K562 (cell line): ENCODE measurements around the gene AKAP13. TPM values are rescaled to one million over a fixed set of nuclear protein-coding genes. Genes with fewer than 3 reads are reported as not detected.

Experiments used
- ATAC-seq: fragments of 200-7000 bp; cut with Tn5 transposase; 3 replicates; pipeline ENCODE4 v1.9.1; 2020; ENCODE audit warnings: moderate library complexity
- BruUV-seq: library from RNA; stranded (reverse); fragments of 400-500 nt; replicated peaks from 2 replicates; lab custom pipeline; 2021; lab: Mats Ljungman, UMichigan
- CTCF ChIA-PET: fragments of 300-600 bp; formaldehyde crosslinking; extraction: SDS; loops from one replicate; lab custom pipeline; 2021; ENCODE audit warnings: low intra/inter-chr PET ratio; lab: Yijun Ruan, JAX
- POLR2A ChIA-PET: fragments of 300-600, 350-650 bp; sonication (Branson Sonifier 250); formaldehyde crosslinking; extraction: SDS; loops from one replicate; lab custom pipeline; 2021; ENCODE audit warnings: antibody characterized with exemption, inconsistent platforms; lab: Yijun Ruan, JAX
- DNase-seq, 4 experiments: peaks; one replicate each; pipeline versions ENCODE4 v3.0.0 to v3.0.0-alpha.2; 2011 to 2018; ENCODE audit warnings: low spot score in 3 of 4, mixed read lengths in 3 of 4; ENCODE audit errors: extremely low read depth in 1 of 4
- FAIRE-seq: peaks from 2 replicates; lab custom pipeline; 2011; peaks lifted over from hg19 to GRCh38; lab: Jason Lieb, UNC
- H2AFZ ChIP-seq: 2 replicates; pipeline ENCODE4 v1.6.0; 2011; ENCODE audit warnings: low read depth, low read length, control low read depth, inconsistent platforms
- H3K27ac ChIP-seq: fragments of 200-600 bp; 3 replicates; pipeline ENCODE4 v1.8.0; 2011; ENCODE audit warnings: low read depth, mild to moderate bottlenecking, control low read depth, inconsistent platforms, low read length, moderate library complexity, mixed read lengths; ENCODE audit errors: extremely low read depth
- H3K27me3 ChIP-seq, 2 experiments: fragments of 300-600 bp in 1 of 2; 2 replicates in 1 of 2; 3 replicates in 1 of 2; pipeline versions ENCODE4 v1.6.0 to v1.8.0; 2011; ENCODE audit warnings: inconsistent platforms in 2 of 2, low read length in 2 of 2, mild to moderate bottlenecking in 1 of 2, mixed read lengths in 1 of 2, moderate library complexity in 1 of 2; ENCODE audit not compliant: control insufficient read depth in 2 of 2, insufficient read depth in 2 of 2
- H3K36me3 ChIP-seq: fragments of 300-600 bp; 3 replicates; pipeline ENCODE4 v1.8.0; 2011; ENCODE audit warnings: mild to moderate bottlenecking, low read length, inconsistent platforms; ENCODE audit not compliant: control insufficient read depth, insufficient read depth
- H3K4me1 ChIP-seq, 2 experiments: fragments of 200-600 bp in 1 of 2; replicated peaks in 1 of 2; 2 replicates in 1 of 2; 3 replicates in 1 of 2; pipeline versions ENCODE4 v1.5.1 to v1.8.0; 2011; ENCODE audit warnings: inconsistent platforms in 2 of 2, low read length in 2 of 2, mild to moderate bottlenecking in 1 of 2, mixed read lengths in 1 of 2, moderate library complexity in 1 of 2; ENCODE audit not compliant: control insufficient read depth in 2 of 2, insufficient read depth in 2 of 2
- H3K4me2 ChIP-seq: 2 replicates; pipeline ENCODE4 v1.6.1; 2011; ENCODE audit warnings: low read length, control low read depth, inconsistent platforms, mixed read lengths; ENCODE audit not compliant: insufficient read depth
- H3K4me3 ChIP-seq: fragments of 200-600 bp; sonication (generic), shearing (Covaris generic); 2 replicates; pipeline ENCODE4 v1.5.1; 2016; ENCODE audit warnings: control low read depth, inconsistent platforms
- H3K79me2 ChIP-seq: fragments of 200-600 bp; 3 replicates; pipeline ENCODE4 v1.8.0; 2011; ENCODE audit warnings: low read length, inconsistent platforms; ENCODE audit not compliant: control insufficient read depth, insufficient read depth
- H3K9ac ChIP-seq, 2 experiments: 2 replicates each; pipeline versions ENCODE4 v1.6.0 to v1.6.1; 2011; ENCODE audit warnings: low read depth in 2 of 2, low read length in 2 of 2, control low read depth in 1 of 2, inconsistent platforms in 1 of 2, mild to moderate bottlenecking in 1 of 2, mixed read lengths in 1 of 2; ENCODE audit not compliant: insufficient read depth in 1 of 2
- H3K9me1 ChIP-seq: one replicate; pipeline ENCODE4 v1.6.0; 2011; ENCODE audit warnings: inconsistent platforms, mild to moderate bottlenecking, low read length, moderate library complexity; ENCODE audit not compliant: control insufficient read depth, insufficient read depth
- H3K9me3 ChIP-seq: replicated peaks from 2 replicates; pipeline ENCODE4 v1.5.1; 2011; ENCODE audit warnings: low read depth, low read length, inconsistent platforms; ENCODE audit not compliant: control insufficient read depth, insufficient read depth
- H4K20me1 ChIP-seq: replicated peaks from 2 replicates; pipeline ENCODE4 v1.6.1; 2011; ENCODE audit warnings: low read length, inconsistent platforms, mixed read lengths; ENCODE audit not compliant: control insufficient read depth, insufficient read depth
- ATF7 ChIP-seq: fragments of 450-650 bp; IDR thresholded peaks from 2 replicates; pipeline ENCODE4 v1.7.1; 2014; ENCODE audit warnings: mild to moderate bottlenecking, moderate library complexity
- HDAC1 ChIP-seq, 2 experiments: fragments of 450-650 bp; IDR thresholded peaks; 2 replicates each; pipeline ENCODE4 v1.6.1; 2016 to 2017; ENCODE audit warnings: inconsistent platforms in 1 of 2, mild to moderate bottlenecking in 1 of 2, moderate library complexity in 1 of 2
- NONO ChIP-seq, 2 experiments: fragments of 200-400 bp in 1 of 2; fragments of 450-650 bp in 1 of 2; formaldehyde crosslinking in 1 of 2; IDR thresholded peaks; 2 replicates each; pipeline ENCODE4 v1.6.1; 2017; ENCODE audit warnings: low read depth in 2 of 2, mild to moderate bottlenecking in 2 of 2, moderate library complexity in 2 of 2, low read length in 1 of 2
- POLR2A ChIP-seq: fragments of 450-650 bp; conservative IDR thresholded peaks from 2 replicates; pipeline ENCODE4 v1.6.1; 2016
- RBFOX2 ChIP-seq: fragments of 200-400 bp; formaldehyde crosslinking; IDR thresholded peaks from 2 replicates; pipeline ENCODE4 v1.6.1; 2017; ENCODE audit warnings: low read depth, mild to moderate bottlenecking, low read length, moderate library complexity
- TAF9B ChIP-seq: fragments of 450-650 bp; IDR thresholded peaks from 2 replicates; pipeline ENCODE4 v1.6.1; 2018; ENCODE audit warnings: mild to moderate bottlenecking; ENCODE audit not compliant: partially characterized antibody
- XRCC3 ChIP-seq: fragments of 450-650 bp; IDR thresholded peaks from 2 replicates; pipeline ENCODE4 v1.6.1; 2017; ENCODE audit warnings: mild to moderate bottlenecking, moderate library complexity
- ZBTB1 ChIP-seq: sonication (generic); formaldehyde crosslinking; IDR thresholded peaks from 2 replicates; pipeline ENCODE4 v1.8.1; 2023; ENCODE audit warnings: missing genetic modification reagents, low read depth, mild to moderate bottlenecking, borderline replicate concordance
- ZFPM2 ChIP-seq: fragments of 250-450 bp; sonication (Bioruptor Pico); IDR thresholded peaks from 2 replicates; pipeline ENCODE4 v1.5.1; 2022; ENCODE audit warnings: mild to moderate bottlenecking
- ZNF311 ChIP-seq: fragments of 250-450 bp; sonication (Bioruptor Pico); IDR thresholded peaks from 2 replicates; pipeline ENCODE4 v1.4.0; 2020; ENCODE audit warnings: mild to moderate bottlenecking, moderate library complexity
- ZNF583 ChIP-seq: fragments of 250-450 bp; sonication (Bioruptor Pico); IDR thresholded peaks from 2 replicates; pipeline ENCODE4 v1.4.0; 2020
- ZNF696 ChIP-seq: fragments of 250-450 bp; sonication (Bioruptor Pico); conservative IDR thresholded peaks from 2 replicates; pipeline ENCODE4 v1.4.0; 2020; ENCODE audit warnings: mild to moderate bottlenecking, moderate library complexity
- ZNF79 ChIP-seq: fragments of 250-450 bp; sonication (Bioruptor Pico); IDR thresholded peaks from 2 replicates; pipeline ENCODE4 v1.4.0; 2020; ENCODE audit warnings: low read depth, mild to moderate bottlenecking, moderate library complexity
- WGBS: fragments of 100-300 bp; shearing (Covaris generic); methylation state at CpG from one replicate; pipeline ENCODE4 v1.1.6; 2016; ENCODE audit warnings: low coverage, mixed read lengths; ENCODE audit not compliant: insufficient coverage; ENCODE audit errors: missing lambda C conversion rate; 5-methylcytosine and 5-hydroxymethylcytosine counted together
- in situ Hi-C: fragments of 300-500 bp; cut with MboI; formaldehyde crosslinking; loops from 4 replicates; pipeline ENCODE4 v1.15.0; 2018; ENCODE audit warnings: inconsistent platforms, mixed read lengths
- intact Hi-C: fragments of 100-400 bp; cut with micrococcal nuclease; formaldehyde crosslinking; loops from 2 replicates; pipeline ENCODE4 v1.14.2; 2022
- polyA plus RNA-seq, 8 experiments: library from polyadenylated mRNA; depleted of rRNA in 4 of 8; stranded (reverse) in 5 of 8; unstranded in 3 of 8; fragments of >200 nt; fragmentation: Nextera tagmentation in 2 of 8; fragmentation: Illumina TruSeq in 1 of 8; extraction: Ambion mirVana in 2 of 8; extraction: Trizol in 1 of 8; gene quantifications; 2 replicates each; pipeline versions ENCODE4 v1.2.1 to v1.2.3, GENCODE V29; 2011 to 2014; ENCODE audit warnings: inconsistent platforms in 1 of 8, missing spikeins in 1 of 8
- total RNA-seq, 7 experiments: library from RNA; depleted of rRNA in 6 of 7; stranded (reverse); fragments of >200 nt in 6 of 7; fragmentation: Illumina TruSeq in 2 of 7; extraction: Trizol in 2 of 7; gene quantifications; 2 replicates each; pipeline versions ENCODE4 v1.2.1 to v1.2.3, GENCODE V29; 2011 to 2021; ENCODE audit warnings: low replicate concordance in 1 of 7
- TF ChIP-seq, protein P1 (sequence below): sonication (generic); formaldehyde crosslinking; IDR thresholded peaks from 2 replicates; pipeline ENCODE4 v1.8.1; 2023; ENCODE audit warnings: mild to moderate bottlenecking, missing genetic modification reagents, moderate library complexity
- TF ChIP-seq, protein P2 (sequence below): fragments of 250-450 bp; sonication (Bioruptor Pico); IDR thresholded peaks from 2 replicates; pipeline ENCODE4 v1.9.0; 2021; ENCODE audit warnings: mild to moderate bottlenecking, inconsistent platforms
- TF ChIP-seq, protein P3 (sequence below): fragments of 250-450 bp; sonication (Bioruptor Pico); IDR thresholded peaks from 2 replicates; pipeline ENCODE4 v1.8.0; 2022; ENCODE audit warnings: moderate library complexity, mild to moderate bottlenecking, inconsistent platforms

The AKAP13 gene
- total and polyA plus RNA-seq, 9 of the 15 experiments (the other 6 are each of a cell fraction or from before 2014, with no cell fraction given) = 0.03 to 1.7 (median 0.42) TPM

DNA sequence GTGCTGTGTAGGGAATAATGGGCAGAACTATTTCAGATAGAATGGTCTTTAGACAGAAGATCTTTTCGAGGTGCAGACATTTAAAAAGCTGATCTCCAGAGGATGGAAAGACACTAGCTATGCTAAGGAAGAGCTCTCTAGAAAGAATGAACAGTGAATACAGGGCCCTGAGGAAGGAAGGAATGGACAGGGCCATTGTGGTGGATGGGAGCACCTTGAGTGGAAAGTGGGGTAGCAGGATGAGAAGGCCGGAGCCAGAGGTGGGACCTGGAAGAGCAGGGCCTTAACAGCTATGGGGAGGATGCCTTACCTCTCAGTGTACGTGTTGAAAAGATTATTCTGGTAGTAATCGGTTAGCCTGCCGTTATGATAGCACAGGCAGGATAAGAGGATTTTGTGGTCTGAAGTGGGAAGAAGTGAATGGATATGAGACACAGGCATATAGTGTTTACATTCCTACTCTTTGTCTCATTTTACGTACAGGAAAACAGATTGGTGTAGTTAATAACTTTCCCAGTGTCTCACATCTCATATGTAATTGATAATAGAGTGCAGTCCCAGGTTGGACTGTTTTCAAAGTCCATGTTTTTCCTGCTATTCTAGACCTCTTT is 241.9 kb downstream of the AKAP13 start:
- intact Hi-C loops = no loop called here
- DNase-seq (no peak), FAIRE-seq (no peak), ATAC-seq (no peak)
- Histone ChIP-seq H4K20me1 (no peaks in the 10 kb centered on the region), H3K27ac (no peak overlapping the region), H3K4me3 (no peak overlapping the region), H3K4me2 (no peak overlapping the region), H3K27me3 (peaks cover 0 to 1% of the 10 kb centered on the region in 2 experiments; a peak in 1 of 5 replicates), H3K79me2 (no peaks in the 10 kb centered on the region), H3K36me3 (no peaks in the 10 kb centered on the region), H3K9me1 (no peaks in the 10 kb centered on the region), H3K9me3 (no peaks in the 10 kb centered on the region), H3K4me1 (no peaks in the 10 kb centered on the region), H3K9ac (no peak overlapping the region), H2AFZ (no peak overlapping the region)
- POLR2A ChIA-PET = no interaction called here
- under 1% methylated on average over 6 of the region's 6 CpGs for WGBS
- CTCF ChIA-PET = no interaction called here
- no peak for TF ChIP-seq ZBTB1 (CRISPR knock-in tag)
- TF ChIP-seq, protein P1, sequence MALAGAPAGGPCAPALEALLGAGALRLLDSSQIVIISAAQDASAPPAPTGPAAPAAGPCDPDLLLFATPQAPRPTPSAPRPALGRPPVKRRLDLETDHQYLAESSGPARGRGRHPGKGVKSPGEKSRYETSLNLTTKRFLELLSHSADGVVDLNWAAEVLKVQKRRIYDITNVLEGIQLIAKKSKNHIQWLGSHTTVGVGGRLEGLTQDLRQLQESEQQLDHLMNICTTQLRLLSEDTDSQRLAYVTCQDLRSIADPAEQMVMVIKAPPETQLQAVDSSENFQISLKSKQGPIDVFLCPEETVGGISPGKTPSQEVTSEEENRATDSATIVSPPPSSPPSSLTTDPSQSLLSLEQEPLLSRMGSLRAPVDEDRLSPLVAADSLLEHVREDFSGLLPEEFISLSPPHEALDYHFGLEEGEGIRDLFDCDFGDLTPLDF (CRISPR knock-in tag) = no peak
- TF ChIP-seq ZNF583 (CRISPR knock-in tag) = no peak
- TF ChIP-seq POLR2A = no peak
- TF ChIP-seq, protein P2, sequence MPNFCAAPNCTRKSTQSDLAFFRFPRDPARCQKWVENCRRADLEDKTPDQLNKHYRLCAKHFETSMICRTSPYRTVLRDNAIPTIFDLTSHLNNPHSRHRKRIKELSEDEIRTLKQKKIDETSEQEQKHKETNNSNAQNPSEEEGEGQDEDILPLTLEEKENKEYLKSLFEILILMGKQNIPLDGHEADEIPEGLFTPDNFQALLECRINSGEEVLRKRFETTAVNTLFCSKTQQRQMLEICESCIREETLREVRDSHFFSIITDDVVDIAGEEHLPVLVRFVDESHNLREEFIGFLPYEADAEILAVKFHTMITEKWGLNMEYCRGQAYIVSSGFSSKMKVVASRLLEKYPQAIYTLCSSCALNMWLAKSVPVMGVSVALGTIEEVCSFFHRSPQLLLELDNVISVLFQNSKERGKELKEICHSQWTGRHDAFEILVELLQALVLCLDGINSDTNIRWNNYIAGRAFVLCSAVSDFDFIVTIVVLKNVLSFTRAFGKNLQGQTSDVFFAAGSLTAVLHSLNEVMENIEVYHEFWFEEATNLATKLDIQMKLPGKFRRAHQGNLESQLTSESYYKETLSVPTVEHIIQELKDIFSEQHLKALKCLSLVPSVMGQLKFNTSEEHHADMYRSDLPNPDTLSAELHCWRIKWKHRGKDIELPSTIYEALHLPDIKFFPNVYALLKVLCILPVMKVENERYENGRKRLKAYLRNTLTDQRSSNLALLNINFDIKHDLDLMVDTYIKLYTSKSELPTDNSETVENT = no peak
- TF ChIP-seq HDAC1 (IDR thresholded peaks at IDR 0.05) = no peak
- TF ChIP-seq ZNF311 = no peak
- TF ChIP-seq ZNF79 (CRISPR knock-in tag) = no peak
- TF ChIP-seq XRCC3 = no peak
- no peak for TF ChIP-seq TAF9B
- TF ChIP-seq, protein P3, sequence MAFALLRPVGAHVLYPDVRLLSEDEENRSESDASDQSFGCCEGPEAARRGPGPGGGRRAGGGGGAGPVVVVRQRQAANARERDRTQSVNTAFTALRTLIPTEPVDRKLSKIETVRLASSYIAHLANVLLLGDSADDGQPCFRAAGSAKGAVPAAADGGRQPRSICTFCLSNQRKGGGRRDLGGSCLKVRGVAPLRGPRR (CRISPR knock-in tag) = no peak
- TF ChIP-seq ATF7 = no peak
- TF ChIP-seq ZFPM2 (CRISPR knock-in tag) = no peak
- no peak for TF ChIP-seq NONO (IDR thresholded peaks at IDR 0.05; ENCODE audit: low read depth in 2 of 2, low read length in 1 of 2)
- TF ChIP-seq ZNF696 (CRISPR knock-in tag) = no peak
- TF ChIP-seq RBFOX2 = no peak
- no TSS peak for BruUV-seq
- in situ Hi-C loops = no loop called here
